Naive B cell (primary cell): ENCODE measurements around the gene ZNF768. TPM values are rescaled to one million over a fixed set of nuclear protein-coding genes. Genes with fewer than 3 reads are reported as not detected.

Experiments
- ATAC-seq, 2 donors: fragments of 150-1000 bp; cut with Tn5 transposase; 2 replicates each; pipeline ENCODE4 v1.10.0; 2021; ENCODE audit warnings: low read depth in 2 of 2, mild to moderate bottlenecking in 2 of 2, moderate library complexity in 2 of 2
- DNase-seq: peaks from one replicate; pipeline ENCODE4 v3.0.0; 2022
- H3K27ac Mint-ChIP-seq, 6 donors: one replicate each; pipeline ENCODE4 v1.8.0; 2020 to 2022; ENCODE audit warnings: mild to moderate bottlenecking in 6 of 6, mixed read lengths in 6 of 6, moderate library complexity in 5 of 6, inconsistent platforms in 2 of 6
- H3K27me3 Mint-ChIP-seq, 3 donors: one replicate each; pipeline ENCODE4 v1.8.0; 2021 to 2022; ENCODE audit warnings: mixed read lengths in 3 of 3, mild to moderate bottlenecking in 1 of 3
- H3K36me3 Mint-ChIP-seq, 2 donors: one replicate each; pipeline ENCODE4 v1.8.0; 2020 to 2022; ENCODE audit warnings: mixed read lengths in 2 of 2, inconsistent platforms in 1 of 2, mild to moderate bottlenecking in 1 of 2
- H3K4me1 Mint-ChIP-seq, 3 donors: one replicate each; pipeline ENCODE4 v1.8.0; 2020 to 2022; ENCODE audit warnings: mixed read lengths in 3 of 3, inconsistent platforms in 1 of 3, mild to moderate bottlenecking in 1 of 3, moderate library complexity in 1 of 3
- H3K4me3 Mint-ChIP-seq, 8 donors: one replicate each; pipeline ENCODE4 v1.8.0; 2020 to 2022; ENCODE audit warnings: mild to moderate bottlenecking in 8 of 8, mixed read lengths in 8 of 8, moderate library complexity in 8 of 8, inconsistent platforms in 2 of 8
- H3K9me3 Mint-ChIP-seq, 7 donors: one replicate each; pipeline ENCODE4 v1.8.0; 2020 to 2022; ENCODE audit warnings: mixed read lengths in 7 of 7, mild to moderate bottlenecking in 5 of 7, inconsistent platforms in 2 of 7, moderate library complexity in 1 of 7
- polyA plus RNA-seq, 6 donors: library from polyadenylated mRNA; unstranded; fragments of 300-500 nt; fragmentation: Illumina TruSeq; gene quantifications; one replicate each; pipeline ENCODE4 v1.2.3, GENCODE V29; 2021; ENCODE audit warnings: low read depth in 6 of 6

ZNF768 gene
- polyA plus RNA-seq, 6 donors from 2014 or later = 0.40 to 10.1 (median 6.3) TPM

GRCh38 chr16:30499284-30499683 lies 27.1 kb downstream of the ZNF768 start:
- H3K9me3 Mint-ChIP-seq = no peaks in the 10 kb centered on the region
- no peaks in the 10 kb centered on the region for H3K4me1 Mint-ChIP-seq
- peaks cover 5 to 26% of the 10 kb centered on the region in 2 donors for H3K36me3 Mint-ChIP-seq
- DNase-seq = no peak
- no peak overlapping the region for H3K4me3 Mint-ChIP-seq
- H3K27me3 Mint-ChIP-seq = no peaks in the 10 kb centered on the region
- no peak for ATAC-seq
- H3K27ac Mint-ChIP-seq = peak overlapping the region in 1 of 6 donors; percentile 44

GRCh38 chr16:30494709-30495108 lies 31.7 kb downstream of the ZNF768 start:
- peak overlapping the region in 1 of 8 donors; percentile 15 for H3K4me3 Mint-ChIP-seq
- DNase-seq = no peak
- peaks cover 12 to 24% of the 10 kb centered on the region in 2 donors for H3K36me3 Mint-ChIP-seq
- peak overlapping the region in 1 of 6 donors; percentile 38 for H3K27ac Mint-ChIP-seq
- ATAC-seq = no peak
- no peaks in the 10 kb centered on the region for H3K9me3 Mint-ChIP-seq
- H3K27me3 Mint-ChIP-seq = no peaks in the 10 kb centered on the region
- H3K4me1 Mint-ChIP-seq = peaks cover 0 to 3% (median 0%) of the 10 kb centered on the region in 3 donors

- Mint-ChIP-seq H3K4me1 (peaks cover 0 to 3% (median 0%) of the 10 kb centered on the region in 3 donors), H3K27me3 (no peaks in the 10 kb centered on the region), H3K4me3 (no peak overlapping the region), H3K9me3 (no peaks in the 10 kb centered on the region), H3K27ac (peak overlapping the region in 2 of 6 donors; percentile 28 to 37), H3K36me3 (peaks cover 12 to 18% of the 10 kb centered on the region in 2 donors)
- DNase-seq (no peak), ATAC-seq (no peak)
Measured at GRCh38 chr16:30493941-30494488, 32.4 kb downstream of the ZNF768 start.

- no peak overlapping the region for H3K4me3 Mint-ChIP-seq
- peaks cover 0 to 6% (median 3%) of the 10 kb centered on the region in 3 donors for H3K4me1 Mint-ChIP-seq
- H3K9me3 Mint-ChIP-seq = no peaks in the 10 kb centered on the region
- DNase-seq = no peak
- H3K36me3 Mint-ChIP-seq = peaks cover 12 to 16% of the 10 kb centered on the region in 2 donors
- no peak for ATAC-seq
- peak overlapping the region in 3 of 6 donors; percentile 67 to 86 (median 84) for H3K27ac Mint-ChIP-seq
- H3K27me3 Mint-ChIP-seq = no peaks in the 10 kb centered on the region
Measured at GRCh38 chr16:30491744-30492308, 34.5 kb downstream of the ZNF768 start.

GRCh38 chr16:30491229-30491628 lies 35.1 kb downstream of the ZNF768 start:
- Mint-ChIP-seq H3K4me1 (peaks cover 0 to 7% (median 6%) of the 10 kb centered on the region in 3 donors), H3K4me3 (no peak overlapping the region), H3K27ac (peak overlapping the region in 3 of 6 donors; percentile 50 to 84 (median 65)), H3K36me3 (peaks cover 16 to 22% of the 10 kb centered on the region in 2 donors), H3K9me3 (no peaks in the 10 kb centered on the region), H3K27me3 (no peaks in the 10 kb centered on the region)
- ATAC-seq (no peak), DNase-seq (no peak)

- no peak for DNase-seq
- no peaks in the 10 kb centered on the region for H3K9me3 Mint-ChIP-seq
- no peak for ATAC-seq
- peaks cover 16 to 24% of the 10 kb centered on the region in 2 donors for H3K36me3 Mint-ChIP-seq
- H3K27ac Mint-ChIP-seq = peak overlapping the region in 2 of 6 donors; percentile 86 to 90
- no peak overlapping the region for H3K4me3 Mint-ChIP-seq
- no peaks in the 10 kb centered on the region for H3K27me3 Mint-ChIP-seq
- H3K4me1 Mint-ChIP-seq = peaks cover 0 to 10% (median 6%) of the 10 kb centered on the region in 3 donors
Measured at GRCh38 chr16:30490210-30490609, 36.2 kb downstream of the ZNF768 start.

- H3K4me3 Mint-ChIP-seq = no peak overlapping the region
- H3K4me1 Mint-ChIP-seq = peaks cover 0 to 10% (median 6%) of the 10 kb centered on the region in 3 donors
- peak overlapping the region in 3 of 6 donors; percentile 44 to 45 (median 45) for H3K27ac Mint-ChIP-seq
- no peak for DNase-seq
- no peak for ATAC-seq
- no peaks in the 10 kb centered on the region for H3K27me3 Mint-ChIP-seq
- H3K9me3 Mint-ChIP-seq = no peaks in the 10 kb centered on the region
- H3K36me3 Mint-ChIP-seq = peaks cover 9 to 15% of the 10 kb centered on the region in 2 donors
Measured at GRCh38 chr16:30488764-30489605, 37.4 kb downstream of the ZNF768 start.

GRCh38 chr16:30485818-30486436 lies 40.4 kb downstream of the ZNF768 start:
- ATAC-seq (no peak), DNase-seq (no peak)
- Mint-ChIP-seq H3K36me3 (peaks cover 14 to 15% of the 10 kb centered on the region in 2 donors), H3K4me1 (peaks cover 5 to 10% (median 6%) of the 10 kb centered on the region in 3 donors), H3K4me3 (no peak overlapping the region), H3K27ac (peak overlapping the region in 3 of 6 donors; percentile 5 to 61 (median 26)), H3K27me3 (no peaks in the 10 kb centered on the region), H3K9me3 (no peaks in the 10 kb centered on the region)

GRCh38 chr16:30484887-30485286 lies 41.5 kb downstream of the ZNF768 start:
- Mint-ChIP-seq H3K4me3 (peak overlapping the region in 1 of 8 donors; percentile 60), H3K36me3 (peaks cover 9 to 15% of the 10 kb centered on the region in 2 donors), H3K9me3 (no peaks in the 10 kb centered on the region), H3K27ac (peak overlapping the region in 1 of 6 donors; percentile 60), H3K4me1 (peaks cover 6 to 11% (median 10%) of the 10 kb centered on the region in 3 donors), H3K27me3 (no peaks in the 10 kb centered on the region)
- ATAC-seq = no peak
- no peak for DNase-seq

- Mint-ChIP-seq H3K4me1 (peaks cover 11 to 28% (median 20%) of the 10 kb centered on the region in 3 donors), H3K27ac (peak overlapping the region in 1 of 6 donors; percentile 59), H3K36me3 (peaks cover 12 to 15% of the 10 kb centered on the region in 2 donors), H3K9me3 (no peaks in the 10 kb centered on the region), H3K4me3 (no peak overlapping the region), H3K27me3 (no peaks in the 10 kb centered on the region)
- ATAC-seq = no peak
- no peak for DNase-seq
Measured at GRCh38 chr16:30482366-30482765, 44.0 kb downstream of the ZNF768 start.

GRCh38 chr16:30481381-30481780 lies 45.0 kb downstream of the ZNF768 start:
- no peaks in the 10 kb centered on the region for H3K9me3 Mint-ChIP-seq
- no peaks in the 10 kb centered on the region for H3K27me3 Mint-ChIP-seq
- peaks cover 11 to 15% of the 10 kb centered on the region in 2 donors for H3K36me3 Mint-ChIP-seq
- peak overlapping the region in 1 of 6 donors; percentile 22 for H3K27ac Mint-ChIP-seq
- DNase-seq (no peak), ATAC-seq (no peak)
- no peak overlapping the region for H3K4me3 Mint-ChIP-seq
- peaks cover 11 to 28% (median 18%) of the 10 kb centered on the region in 3 donors for H3K4me1 Mint-ChIP-seq

GRCh38 chr16:30478766-30479478 lies 47.4 kb downstream of the ZNF768 start:
- H3K4me3 Mint-ChIP-seq = peak overlapping the region in 1 of 8 donors; percentile 42
- ATAC-seq = no peak

More at GRCh38 chr16:30478766-30479478, 47.4 kb downstream of the ZNF768 start:
- no peaks in the 10 kb centered on the region for H3K27me3 Mint-ChIP-seq
- DNase-seq = no peak
- peak overlapping the region in 4 of 6 donors; percentile 39 to 85 (median 62) for H3K27ac Mint-ChIP-seq
- peaks cover 14 to 40% (median 18%) of the 10 kb centered on the region in 3 donors for H3K4me1 Mint-ChIP-seq
- H3K9me3 Mint-ChIP-seq = no peaks in the 10 kb centered on the region
- H3K36me3 Mint-ChIP-seq = peaks cover 8 to 17% of the 10 kb centered on the region in 2 donors
